WTC11 (cell line): ENCODE data around the gene TTLL3. TPM values are rescaled to one million over a fixed set of nuclear protein-coding genes. Genes with fewer than 3 reads are reported as not detected.
"Not testable (repeated sequence)": the region's sequence is repeated elsewhere in the genome, so short reads cannot be mapped to it uniquely, and the experiment has no call there.

Source experiments
- ATAC-seq: fragments of 200-7000 bp; cut with Tn5 transposase; 2 replicates; pipeline ENCODE4 v1.10.0; 2021; ENCODE audit warnings: mild to moderate bottlenecking, moderate library complexity
- CTCF ChIA-PET: fragments of 300-600 bp; sonication (Branson Sonifier 250); formaldehyde crosslinking; loops from one replicate; lab custom pipeline; 2021; ENCODE audit warnings: antibody characterized with exemption; lab: Charles Lee
- POLR2A ChIA-PET: fragments of 350-600 bp; sonication (Branson Sonifier 250); formaldehyde crosslinking; loops from one replicate; lab custom pipeline; 2021; ENCODE audit warnings: antibody characterized with exemption; lab: Charles Lee
- DNase-seq: peaks from one replicate; pipeline ENCODE4 v3.0.0; 2021; ENCODE audit warnings: low spot score
- H3K27ac Mint-ChIP-seq: 2 replicates; pipeline ENCODE4 v1.8.0; 2021; ENCODE audit warnings: mixed read lengths
- H3K27me3 Mint-ChIP-seq: 2 replicates; pipeline ENCODE4 v1.8.0; 2021; ENCODE audit warnings: low read depth, mild to moderate bottlenecking, moderate library complexity, mixed read lengths
- H3K36me3 Mint-ChIP-seq: 2 replicates; pipeline ENCODE4 v1.8.0; 2021; ENCODE audit warnings: mixed read lengths
- H3K4me1 Mint-ChIP-seq: 2 replicates; pipeline ENCODE4 v1.8.0; 2022; ENCODE audit warnings: mixed read lengths
- H3K4me3 Mint-ChIP-seq: 2 replicates; pipeline ENCODE4 v1.8.0; 2021; ENCODE audit warnings: mild to moderate bottlenecking, moderate library complexity, mixed read lengths
- H3K9me3 Mint-ChIP-seq: 2 replicates; pipeline ENCODE4 v1.8.0; 2021; ENCODE audit warnings: mixed read lengths
- AFF4 ChIP-seq: sonication (generic); formaldehyde crosslinking; IDR thresholded peaks from 2 replicates; pipeline ENCODE4 v1.8.1; 2023; ENCODE audit warnings: mild to moderate bottlenecking, missing genetic modification reagents, borderline replicate concordance
- ATF6 ChIP-seq: sonication (generic); formaldehyde crosslinking; IDR thresholded peaks from 2 replicates; pipeline ENCODE4 v1.8.1; 2023; ENCODE audit warnings: mild to moderate bottlenecking, missing genetic modification reagents
- HMGA2 ChIP-seq: fragments of 250-450 bp; sonication (Bioruptor Pico); IDR thresholded peaks from 2 replicates; pipeline ENCODE4 v1.4.0; 2021; ENCODE audit warnings: mild to moderate bottlenecking, moderate library complexity
- NFE2L1 ChIP-seq: sonication (generic); formaldehyde crosslinking; IDR thresholded peaks from 2 replicates; pipeline ENCODE4 v1.8.1; 2023; ENCODE audit warnings: missing genetic modification reagents
- ZBTB21 ChIP-seq: sonication (generic); formaldehyde crosslinking; IDR thresholded peaks from 2 replicates; pipeline ENCODE4 v1.8.1; 2023; ENCODE audit warnings: mild to moderate bottlenecking, missing genetic modification reagents, borderline replicate concordance
- ZNF232 ChIP-seq: sonication (generic); formaldehyde crosslinking; IDR thresholded peaks from 2 replicates; pipeline ENCODE4 v1.8.0; 2022; ENCODE audit warnings: mild to moderate bottlenecking, missing genetic modification reagents
- ZNF281 ChIP-seq: sonication (generic); formaldehyde crosslinking; IDR thresholded peaks from 2 replicates; pipeline ENCODE4 v1.8.0; 2023; ENCODE audit warnings: mild to moderate bottlenecking, missing genetic modification reagents
- ZNF423 ChIP-seq: fragments of 250-450 bp; sonication (Bioruptor Pico); IDR thresholded peaks from 2 replicates; pipeline ENCODE4 v2.1.2; 2022; ENCODE audit warnings: mild to moderate bottlenecking, moderate library complexity
- ZNF425 ChIP-seq: fragments of 250-450 bp; sonication (Bioruptor Pico); conservative IDR thresholded peaks from 2 replicates; pipeline ENCODE4 v1.9.0; 2021; ENCODE audit warnings: mild to moderate bottlenecking
- ZNF532 ChIP-seq: fragments of 250-450 bp; sonication (Bioruptor Pico); IDR thresholded peaks from 2 replicates; pipeline ENCODE4 v1.9.0; 2021; ENCODE audit warnings: mild to moderate bottlenecking, borderline replicate concordance
- total RNA-seq: library from RNA; stranded (reverse); gene quantifications from 3 replicates; pipeline ENCODE4 v1.2.3, GENCODE V29; 2021

The TTLL3 gene
- total RNA-seq, 1 experiment from 2014 or later = 14.7 TPM

- no peaks in the 10 kb centered on the region; the same call in 1 of the 2 replicates for H3K27me3 Mint-ChIP-seq
- ChIA-PET CTCF (interaction anchor here (0.8 kb wide), 1 partner anchor 26 kb away, joined by 3 read pairs; no protein-coding TSS in a partner anchor), POLR2A (no interaction called here)
- H3K4me3 Mint-ChIP-seq = no peak overlapping the region
- TF ChIP-seq HMGA2 (CRISPR knock-in tag) (no peak), ZNF423 (CRISPR knock-in tag) (no peak), ZNF532 (CRISPR knock-in tag) (no peak)
- TF ChIP-seq, all 79 proteins: peak for 0
- DNase-seq (no peak), ATAC-seq (no peak)
- Mint-ChIP-seq H3K4me1 (peaks cover 7% of the 10 kb centered on the region), H3K9me3 (no peaks in the 10 kb centered on the region), H3K36me3 (no peaks in the 10 kb centered on the region), H3K27ac (no peak overlapping the region)
Measured at GRCh38 chr3:9852528-9852927, 42.5 kb downstream of the TTLL3 start.

GRCh38 chr3:9854291-9854940 lies 44.4 kb downstream of the TTLL3 start:
- not testable (repeated sequence) for H3K27me3 Mint-ChIP-seq, H3K27ac Mint-ChIP-seq, H3K36me3 Mint-ChIP-seq, H3K4me3 Mint-ChIP-seq, ATAC-seq, H3K9me3 Mint-ChIP-seq, DNase-seq
- H3K4me1 Mint-ChIP-seq = peaks cover 12% of the 10 kb centered on the region
- ChIA-PET CTCF (interaction anchor here (0.6 to 0.9 kb wide), 2 partner anchors 47 to 72 kb away, joined by 3 to 4 read pairs; no protein-coding TSS in a partner anchor), POLR2A (interaction anchor here (1.2 kb wide), 1 partner anchor 78 kb away, joined by 3 read pairs; no protein-coding TSS in a partner anchor)

- Mint-ChIP-seq H3K4me1 (peaks cover 17% of the 10 kb centered on the region), H3K4me3 (no peak overlapping the region), H3K27me3 (no peaks in the 10 kb centered on the region; the same call in 1 of the 2 replicates), H3K27ac (no peak overlapping the region), H3K9me3 (no peaks in the 10 kb centered on the region), H3K36me3 (no peaks in the 10 kb centered on the region)
- ATAC-seq (no peak), DNase-seq (no peak)
- no peak for TF ChIP-seq ZNF232
- CTCF ChIA-PET = interaction anchor here (0.9 kb wide), 1 partner anchor 70 kb away, joined by 3 read pairs; no protein-coding TSS in a partner anchor
- POLR2A ChIA-PET = no interaction called here
Measured at GRCh38 chr3:9855594-9855993, 45.5 kb downstream of the TTLL3 start.

GRCh38 chr3:9859530-9860025 lies 49.5 kb downstream of the TTLL3 start:
- DNase-seq (no peak), ATAC-seq (no peak)
- Mint-ChIP-seq H3K9me3 (no peaks in the 10 kb centered on the region), H3K4me1 (peaks cover 25% of the 10 kb centered on the region), H3K27me3 (peaks cover 12% of the 10 kb centered on the region), H3K4me3 (no peak overlapping the region), H3K36me3 (no peaks in the 10 kb centered on the region), H3K27ac (no peak overlapping the region)
- TF ChIP-seq NFE2L1 (CRISPR knock-in tag) = no peak
- no peak for TF ChIP-seq ATF6 (CRISPR knock-in tag)
- TF ChIP-seq ZNF281 (CRISPR knock-in tag) = no peak
- TF ChIP-seq AFF4 (CRISPR knock-in tag) = no peak
- no peak for TF ChIP-seq ZNF425 (CRISPR knock-in tag)
- TF ChIP-seq ZBTB21 (CRISPR knock-in tag) = no peak
- ChIA-PET POLR2A (no interaction called here), CTCF (no interaction called here)
